HEK293 (cell line): ENCODE data around the gene AMBRA1.

Experiments
- CTCF ChIA-PET: fragments of 350-600 bp; formaldehyde crosslinking; extraction: SDS; loops from one replicate; lab custom pipeline; 2021; ENCODE audit warnings: antibody characterized with exemption; lab: Yijun Ruan, JAX
- POLR2A ChIA-PET: fragments of 300-600 bp; formaldehyde crosslinking; extraction: SDS; loops from one replicate; lab custom pipeline; 2020; ENCODE audit warnings: antibody characterized with exemption, inconsistent platforms; lab: Yijun Ruan, JAX
- H3K27ac ChIP-seq: fragments of 200-500 bp; sonication (Bioruptor generic); 2 replicates; pipeline ENCODE4 v1.5.1; 2014; ENCODE audit warnings: low read depth, low read length, control low read depth, inconsistent platforms; ENCODE audit errors: extremely low read depth
- H3K36me3 ChIP-seq, 2 experiments: fragments of 200-500 bp in 1 of 2; sonication (Bioruptor generic) in 1 of 2; 1 replicate in 1 of 2; 2 replicates in 1 of 2; pipeline ENCODE4 v1.5.1; 2014 to 2017; ENCODE audit warnings: inconsistent platforms in 2 of 2, low read length in 2 of 2; ENCODE audit not compliant: control insufficient read depth in 2 of 2, insufficient read depth in 1 of 2
- H3K4me1 ChIP-seq: fragments of 200-500 bp; sonication (Bioruptor generic); 2 replicates; pipeline ENCODE4 v1.5.1; 2014; ENCODE audit warnings: mild to moderate bottlenecking, low read length, inconsistent platforms; ENCODE audit not compliant: control insufficient read depth, insufficient read depth
- H3K4me3 ChIP-seq: 2 replicates; pipeline ENCODE4 v1.5.1; 2011; ENCODE audit warnings: low read depth, mild to moderate bottlenecking, control low read depth, low read length, moderate library complexity
- H3K9me3 ChIP-seq: fragments of 200-500 bp; sonication (Bioruptor generic); 2 replicates; pipeline ENCODE4 v1.5.1; 2014; ENCODE audit warnings: low read depth, low read length, inconsistent platforms; ENCODE audit not compliant: control insufficient read depth, insufficient read depth
- BCL11A ChIP-seq: fragments of 450-650 bp; formaldehyde crosslinking; IDR thresholded peaks from 2 replicates; pipeline ENCODE4 v1.5.1; 2016; ENCODE audit warnings: low read depth, missing biosample characterization, missing genetic modification characterization
- BCL6B ChIP-seq: fragments of 450-650 bp; formaldehyde crosslinking; IDR thresholded peaks from 2 replicates; pipeline ENCODE4 v1.5.1; 2017; ENCODE audit warnings: missing biosample characterization, missing genetic modification characterization
- HIC1 ChIP-seq: fragments of 450-650 bp; formaldehyde crosslinking; IDR thresholded peaks from 2 replicates; pipeline ENCODE4 v1.5.1; 2016; ENCODE audit warnings: missing biosample characterization, missing genetic modification characterization
- MEIS1 ChIP-seq: sonication (generic); formaldehyde crosslinking; IDR thresholded peaks from 2 replicates; pipeline ENCODE4 v1.8.1; 2022; ENCODE audit warnings: missing genetic modification reagents, mild to moderate bottlenecking, borderline replicate concordance
- REST ChIP-seq: fragments of 450-650 bp; formaldehyde crosslinking; IDR thresholded peaks from 2 replicates; pipeline ENCODE4 v1.5.1; 2016; ENCODE audit warnings: missing biosample characterization, missing genetic modification characterization
- SCRT1 ChIP-seq: fragments of 450-650 bp; formaldehyde crosslinking; IDR thresholded peaks from 2 replicates; pipeline ENCODE4 v1.5.1; 2016; ENCODE audit warnings: missing biosample characterization, missing genetic modification characterization, borderline replicate concordance
- ZBTB11 ChIP-seq: fragments of 450-650 bp; formaldehyde crosslinking; conservative IDR thresholded peaks from 2 replicates; pipeline ENCODE4 v1.5.1; 2016; ENCODE audit warnings: low read depth, missing biosample characterization, missing genetic modification characterization
- ZNF112 ChIP-seq: fragments of 450-650 bp; formaldehyde crosslinking; IDR thresholded peaks from 2 replicates; pipeline ENCODE4 v1.5.0; 2017; ENCODE audit warnings: missing biosample characterization, missing genetic modification characterization
- ZNF132 ChIP-seq: fragments of 450-650 bp; formaldehyde crosslinking; IDR thresholded peaks from 2 replicates; pipeline ENCODE4 v1.5.1; 2017; ENCODE audit warnings: missing biosample characterization, missing genetic modification characterization, borderline replicate concordance
- ZNF169 ChIP-seq: fragments of 450-650 bp; formaldehyde crosslinking; IDR thresholded peaks from 2 replicates; pipeline ENCODE4 v1.5.1; 2016; ENCODE audit warnings: missing biosample characterization, missing genetic modification characterization
- ZNF19 ChIP-seq: fragments of 450-650 bp; formaldehyde crosslinking; IDR thresholded peaks from 2 replicates; pipeline ENCODE4; 2016; ENCODE audit warnings: missing biosample characterization, missing genetic modification characterization, low read depth
- ZNF2 ChIP-seq: fragments of 450-650 bp; formaldehyde crosslinking; IDR thresholded peaks from 2 replicates; pipeline ENCODE4 v1.5.1; 2016; ENCODE audit warnings: missing biosample characterization, missing genetic modification characterization
- ZNF26 ChIP-seq: fragments of 450-650 bp; formaldehyde crosslinking; IDR thresholded peaks from 2 replicates; pipeline ENCODE4 v1.5.1; 2016; ENCODE audit warnings: missing biosample characterization, missing genetic modification characterization
- ZNF335 ChIP-seq: fragments of 450-650 bp; formaldehyde crosslinking; conservative IDR thresholded peaks from 2 replicates; pipeline ENCODE4 v1.5.1; 2016; ENCODE audit warnings: missing biosample characterization, missing genetic modification characterization
- ZNF449 ChIP-seq: fragments of 450-650 bp; formaldehyde crosslinking; IDR thresholded peaks from 2 replicates; pipeline ENCODE4 v1.5.1; 2017; ENCODE audit warnings: missing biosample characterization, mild to moderate bottlenecking, missing genetic modification characterization, moderate library complexity
- ZNF645 ChIP-seq: fragments of 450-650 bp; formaldehyde crosslinking; IDR thresholded peaks from 2 replicates; pipeline ENCODE4; 2016; ENCODE audit warnings: missing biosample characterization, missing genetic modification characterization
- ZNF707 ChIP-seq: fragments of 450-650 bp; formaldehyde crosslinking; IDR thresholded peaks from 2 replicates; pipeline ENCODE4 v1.5.1; 2016; ENCODE audit warnings: missing biosample characterization, missing genetic modification characterization

The AMBRA1 gene

GRCh38 chr11:46360878-46361277 lies 232.9 kb downstream of the AMBRA1 start:
- peaks cover 0 to 10% of the 10 kb centered on the region in 2 experiments; a peak in 1 of 3 replicates for H3K36me3 ChIP-seq
- H3K4me1 ChIP-seq: peaks cover 9% of the 10 kb centered on the region
- H3K27ac ChIP-seq: no peak overlapping the region
- TF ChIP-seq ZNF112 (tag by site-specific recombination): no peak
- TF ChIP-seq ZNF19 (tag by site-specific recombination): no peak
- TF ChIP-seq HIC1 (tag by site-specific recombination): no peak
- TF ChIP-seq MEIS1 (CRISPR knock-in tag): no peak
- no peak for TF ChIP-seq ZNF2 (tag by site-specific recombination)
- no peak for TF ChIP-seq BCL11A (tag by site-specific recombination)
- no peak for TF ChIP-seq REST
- no peak for TF ChIP-seq ZNF169 (tag by site-specific recombination)
- no peak for TF ChIP-seq SCRT1 (tag by site-specific recombination)
- TF ChIP-seq ZNF449 (tag by site-specific recombination): no peak
- H3K9me3 ChIP-seq: no peaks in the 10 kb centered on the region
- ChIA-PET POLR2A (interaction anchor here (0.7 to 1.3 kb wide), 5 partner anchors 8 to 506 kb away, joined by 3 to 7 read pairs (median 4); no protein-coding TSS in a partner anchor), CTCF (interaction anchor here (0.5 to 3.3 kb wide), 9 partner anchors 8 to 122 kb away, joined by 3 to 26 read pairs (median 3); partner anchors contain the start of gene CHRM4)
- no peak overlapping the region for H3K4me3 ChIP-seq

GRCh38 chr11:46359953-46360352 lies 233.9 kb downstream of the AMBRA1 start:
- no peak for TF ChIP-seq ZNF707 (tag by site-specific recombination)
- TF ChIP-seq ZNF26 (tag by site-specific recombination): no peak
- TF ChIP-seq BCL6B (tag by site-specific recombination): no peak
- TF ChIP-seq ZNF335: no peak
- no peak for TF ChIP-seq ZNF645 (tag by site-specific recombination)
- TF ChIP-seq ZNF19 (tag by site-specific recombination): no peak
- TF ChIP-seq ZNF132 (tag by site-specific recombination): no peak
- no peak for TF ChIP-seq ZBTB11 (tag by site-specific recombination)
- Histone ChIP-seq H3K4me1 (peaks cover 9% of the 10 kb centered on the region), H3K36me3 (peaks cover 0 to 10% of the 10 kb centered on the region in 2 experiments; a peak in 1 of 3 replicates), H3K27ac (no peak overlapping the region), H3K4me3 (no peak overlapping the region), H3K9me3 (no peaks in the 10 kb centered on the region)
- CTCF ChIA-PET: interaction anchor here (0.6 to 3.3 kb wide), 6 partner anchors 8 to 1029 kb away, joined by 3 to 26 read pairs (median 13); no protein-coding TSS in a partner anchor
- POLR2A ChIA-PET: interaction anchor here (0.6 to 1.3 kb wide), 3 partner anchors 9 to 505 kb away, joined by 3 to 4 read pairs (median 4); no protein-coding TSS in a partner anchor
